Astrocyte (in vitro differentiated cells and primary cell): ENCODE results near the gene ELN. TPM values are rescaled to one million over a fixed set of nuclear protein-coding genes. Genes with fewer than 3 reads are reported as not detected.

ENCODE experiments used
- DNase-seq: peaks from one replicate; pipeline ENCODE4 v3.0.0-alpha.2; 2010; ENCODE audit warnings: low read depth
- FAIRE-seq: peaks from 2 replicates; lab custom pipeline; 2011; peaks lifted over from hg19 to GRCh38; lab: Jason Lieb, UNC
- H2AFZ ChIP-seq: 2 replicates; pipeline ENCODE4 v1.6.0; 2012; ENCODE audit warnings: low read depth, low read length, inconsistent platforms
- H3K27ac ChIP-seq: 2 replicates; pipeline ENCODE4 v1.5.1; 2011; ENCODE audit warnings: low read depth, low read length, inconsistent platforms
- H3K27me3 ChIP-seq: 2 replicates; pipeline ENCODE4 v1.6.0; 2011; ENCODE audit warnings: low read length, inconsistent platforms; ENCODE audit not compliant: insufficient read depth
- H3K36me3 ChIP-seq: 2 replicates; pipeline ENCODE4 v1.5.1; 2011; ENCODE audit warnings: low read length, inconsistent platforms; ENCODE audit not compliant: insufficient read depth
- H3K4me1 ChIP-seq: 2 replicates; pipeline ENCODE4 v1.5.1; 2011; ENCODE audit warnings: low read length, inconsistent platforms; ENCODE audit not compliant: insufficient read depth
- H3K4me2 ChIP-seq: 2 replicates; pipeline ENCODE4 v1.6.0; 2012; ENCODE audit warnings: low read length, inconsistent platforms
- H3K4me3 ChIP-seq: 2 replicates; pipeline ENCODE4 v1.5.1; 2011; ENCODE audit warnings: low read depth, mild to moderate bottlenecking, low read length, inconsistent platforms; ENCODE audit not compliant: insufficient read depth
- H3K79me2 ChIP-seq: 2 replicates; pipeline ENCODE4 v1.6.0; 2012; ENCODE audit warnings: mild to moderate bottlenecking, low read length, inconsistent platforms; ENCODE audit not compliant: insufficient read depth
- H3K9ac ChIP-seq: 2 replicates; pipeline ENCODE4 v1.6.0; 2012; ENCODE audit warnings: mild to moderate bottlenecking, low read length, inconsistent platforms
- H3K9me3 ChIP-seq: 2 replicates; pipeline ENCODE4 v1.5.1; 2012; ENCODE audit warnings: low read depth, mild to moderate bottlenecking, low read length, inconsistent platforms; ENCODE audit not compliant: insufficient read depth
- H4K20me1 ChIP-seq: 2 replicates; pipeline ENCODE4 v1.6.0; 2012; ENCODE audit warnings: low read length, inconsistent platforms; ENCODE audit not compliant: insufficient read depth
- H3K27ac Mint-ChIP-seq: one replicate; pipeline ENCODE4 v1.8.0; 2021; ENCODE audit warnings: mild to moderate bottlenecking, mixed read lengths; ENCODE audit not compliant: unreplicated experiment
- H3K27me3 Mint-ChIP-seq: one replicate; pipeline ENCODE4 v1.8.0; 2021; ENCODE audit warnings: low read depth, mixed read lengths; ENCODE audit not compliant: unreplicated experiment
- H3K36me3 Mint-ChIP-seq: one replicate; pipeline ENCODE4 v1.8.0; 2021; ENCODE audit warnings: low read depth, mixed read lengths; ENCODE audit not compliant: unreplicated experiment
- H3K4me1 Mint-ChIP-seq: one replicate; pipeline ENCODE4 v1.8.0; 2021; ENCODE audit warnings: low read depth, mixed read lengths; ENCODE audit not compliant: unreplicated experiment
- H3K4me3 Mint-ChIP-seq: one replicate; pipeline ENCODE4 v1.8.0; 2021; ENCODE audit warnings: mild to moderate bottlenecking, moderate library complexity, mixed read lengths; ENCODE audit not compliant: unreplicated experiment
- H3K9me3 Mint-ChIP-seq: one replicate; pipeline ENCODE4 v1.8.0; 2021; ENCODE audit warnings: mild to moderate bottlenecking, mixed read lengths; ENCODE audit not compliant: unreplicated experiment
- EZH2 ChIP-seq: IDR thresholded peaks from 2 replicates; pipeline ENCODE4 v1.6.1; 2012; ENCODE audit warnings: mild to moderate bottlenecking, low read length, inconsistent platforms; ENCODE audit not compliant: insufficient read depth
- total RNA-seq: library from RNA; stranded (reverse); gene quantifications from 2 replicates; pipeline ENCODE4 v1.2.1, GENCODE V29; 2021
- TF ChIP-seq, protein P1 (sequence below): IDR thresholded peaks from 2 replicates; pipeline ENCODE4 v1.5.1; 2011; ENCODE audit warnings: low read depth, mild to moderate bottlenecking, inconsistent platforms, low read length, moderate library complexity; ENCODE audit not compliant: insufficient read depth

Gene ELN
- total RNA-seq, 1 donor from 2014 or later, result 0.75 TPM

DNA sequence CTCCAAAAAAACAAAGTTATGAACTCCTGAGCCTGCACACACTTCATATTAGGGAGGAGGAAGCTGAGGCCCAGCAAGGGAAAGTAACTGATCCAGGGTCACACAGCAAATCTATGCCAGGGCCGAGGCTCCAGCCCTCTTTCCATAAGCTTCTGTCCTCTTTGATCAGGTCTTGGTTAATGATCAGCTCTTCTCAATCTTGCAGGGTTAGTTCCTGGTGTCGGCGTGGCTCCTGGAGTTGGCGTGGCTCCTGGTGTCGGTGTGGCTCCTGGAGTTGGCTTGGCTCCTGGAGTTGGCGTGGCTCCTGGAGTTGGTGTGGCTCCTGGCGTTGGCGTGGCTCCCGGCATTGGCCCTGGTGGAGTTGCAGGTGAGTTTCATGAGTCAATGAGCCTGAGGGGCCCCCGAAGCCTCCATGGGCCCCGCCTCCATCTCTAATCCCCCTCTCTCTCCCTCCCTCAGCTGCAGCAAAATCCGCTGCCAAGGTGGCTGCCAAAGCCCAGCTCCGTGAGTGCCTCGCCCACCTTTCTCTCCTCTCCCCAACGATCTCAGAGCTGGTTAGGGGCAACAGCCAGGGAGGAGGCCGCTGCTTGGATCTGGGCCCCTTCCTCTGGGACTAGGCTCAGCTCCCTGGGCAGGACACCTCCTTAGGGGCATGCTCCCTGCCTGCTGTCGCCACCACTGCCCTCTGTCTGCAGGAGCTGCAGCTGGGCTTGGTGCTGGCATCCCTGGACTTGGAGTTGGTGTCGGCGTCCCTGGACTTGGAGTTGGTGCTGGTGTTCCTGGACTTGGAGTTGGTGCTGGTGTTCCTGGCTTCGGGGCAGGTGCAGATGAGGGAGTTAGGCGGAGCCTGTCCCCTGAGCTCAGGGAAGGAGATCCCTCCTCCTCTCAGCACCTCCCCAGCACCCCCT, 32.0 kb downstream of the ELN start:
- Mint-ChIP-seq H3K4me1 (no peaks in the 10 kb centered on the region), H3K4me3 (no peak overlapping the region), H3K27ac (no peak overlapping the region), H3K27me3 (peaks cover 23% of the 10 kb centered on the region), H3K36me3 (no peaks in the 10 kb centered on the region), H3K9me3 (no peaks in the 10 kb centered on the region)
- no peaks in the 10 kb centered on the region for H4K20me1 ChIP-seq
- no peak overlapping the region for H3K4me3 ChIP-seq
- no peaks in the 10 kb centered on the region for H3K36me3 ChIP-seq
- no peak overlapping the region for H2AFZ ChIP-seq
- no peaks in the 10 kb centered on the region for H3K79me2 ChIP-seq
- no peak overlapping the region for H3K4me2 ChIP-seq
- FAIRE-seq (no peak), DNase-seq (no peak)
- H3K9me3 ChIP-seq, result no peaks in the 10 kb centered on the region
- H3K4me1 ChIP-seq, result peaks cover 12% of the 10 kb centered on the region
- no peak overlapping the region for H3K9ac ChIP-seq
- TF ChIP-seq, protein P1, sequence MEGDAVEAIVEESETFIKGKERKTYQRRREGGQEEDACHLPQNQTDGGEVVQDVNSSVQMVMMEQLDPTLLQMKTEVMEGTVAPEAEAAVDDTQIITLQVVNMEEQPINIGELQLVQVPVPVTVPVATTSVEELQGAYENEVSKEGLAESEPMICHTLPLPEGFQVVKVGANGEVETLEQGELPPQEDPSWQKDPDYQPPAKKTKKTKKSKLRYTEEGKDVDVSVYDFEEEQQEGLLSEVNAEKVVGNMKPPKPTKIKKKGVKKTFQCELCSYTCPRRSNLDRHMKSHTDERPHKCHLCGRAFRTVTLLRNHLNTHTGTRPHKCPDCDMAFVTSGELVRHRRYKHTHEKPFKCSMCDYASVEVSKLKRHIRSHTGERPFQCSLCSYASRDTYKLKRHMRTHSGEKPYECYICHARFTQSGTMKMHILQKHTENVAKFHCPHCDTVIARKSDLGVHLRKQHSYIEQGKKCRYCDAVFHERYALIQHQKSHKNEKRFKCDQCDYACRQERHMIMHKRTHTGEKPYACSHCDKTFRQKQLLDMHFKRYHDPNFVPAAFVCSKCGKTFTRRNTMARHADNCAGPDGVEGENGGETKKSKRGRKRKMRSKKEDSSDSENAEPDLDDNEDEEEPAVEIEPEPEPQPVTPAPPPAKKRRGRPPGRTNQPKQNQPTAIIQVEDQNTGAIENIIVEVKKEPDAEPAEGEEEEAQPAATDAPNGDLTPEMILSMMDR, result no peak
- no peak for TF ChIP-seq EZH2
- H3K27ac ChIP-seq, result no peak overlapping the region
- H3K27me3 ChIP-seq, result no peaks in the 10 kb centered on the region

DNA sequence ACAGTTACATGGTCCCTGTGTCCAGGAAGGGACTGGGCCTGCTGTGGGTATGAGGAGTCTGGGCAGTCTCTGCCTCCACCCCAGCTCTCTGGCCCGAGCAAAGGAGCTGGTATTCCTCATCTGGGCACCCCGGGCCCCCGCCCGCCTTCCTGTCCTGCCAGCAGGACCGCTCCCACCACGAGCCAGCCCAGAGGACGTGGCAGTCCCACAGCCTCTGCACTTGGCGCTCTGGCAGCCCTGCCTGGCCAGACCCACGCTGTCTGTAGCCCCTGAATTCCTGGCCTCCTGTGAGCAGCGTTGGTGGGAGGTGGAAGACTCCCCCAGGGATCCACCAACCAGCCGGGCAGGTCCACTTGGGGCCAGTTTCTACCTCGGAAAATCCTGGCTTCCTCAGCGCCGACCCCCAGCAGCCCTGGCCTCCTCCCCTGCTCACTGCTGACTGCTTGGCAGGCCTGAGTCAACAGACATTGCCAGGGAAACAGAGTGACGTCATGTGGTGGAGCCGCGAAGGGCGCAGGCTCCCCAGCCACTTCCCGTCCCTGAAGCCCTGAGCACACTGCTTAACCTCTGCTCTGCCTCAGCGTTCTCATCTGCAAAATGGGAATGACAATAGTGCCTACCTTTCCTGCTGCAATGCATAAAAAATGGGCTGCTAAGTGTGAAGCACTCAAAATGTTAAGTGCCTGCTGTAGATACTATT, 34.0 kb downstream of the ELN start:
- peak overlapping the region; percentile 82 for H3K4me2 ChIP-seq
- H3K4me1 ChIP-seq, result peaks cover 12% of the 10 kb centered on the region
- H3K36me3 ChIP-seq, result no peaks in the 10 kb centered on the region
- no peaks in the 10 kb centered on the region for H3K9me3 Mint-ChIP-seq
- H3K4me3 Mint-ChIP-seq, result no peak overlapping the region
- peak overlapping the region; percentile 95 for H3K27ac ChIP-seq
- H4K20me1 ChIP-seq, result no peaks in the 10 kb centered on the region
- FAIRE-seq (peak; percentile 55), DNase-seq (peak; percentile 94)
- peak overlapping the region; percentile 41 for H3K4me3 ChIP-seq
- peaks cover 21% of the 10 kb centered on the region for H3K27me3 Mint-ChIP-seq
- no peak overlapping the region for H3K27ac Mint-ChIP-seq
- no peaks in the 10 kb centered on the region for H3K4me1 Mint-ChIP-seq
- H2AFZ ChIP-seq, result peak overlapping the region; percentile 86
- H3K79me2 ChIP-seq, result no peaks in the 10 kb centered on the region
- peak overlapping the region; percentile 91 for H3K9ac ChIP-seq
- no peaks in the 10 kb centered on the region for H3K9me3 ChIP-seq
- no peak for TF ChIP-seq EZH2
- TF ChIP-seq, protein P1, result no peak
- H3K36me3 Mint-ChIP-seq, result no peaks in the 10 kb centered on the region
- no peaks in the 10 kb centered on the region for H3K27me3 ChIP-seq
